Brain microvascular endothelial cell (primary cell): Measurements from ENCODE around the gene PAM16.

Source experiments
- DNase-seq: peaks from one replicate; pipeline ENCODE4 v3.0.0-alpha.2; 2020
- H3K27ac ChIP-seq: fragments of 250-450 bp; sonication (Bioruptor Pico); 2 replicates; pipeline ENCODE4 v1.5.1; 2020; ENCODE audit warnings: mild to moderate bottlenecking, moderate library complexity
- H3K27me3 ChIP-seq: fragments of 250-450 bp; sonication (Bioruptor Pico); replicated peaks from 2 replicates; pipeline ENCODE4 v1.5.1; 2020; ENCODE audit warnings: mild to moderate bottlenecking
- H3K36me3 ChIP-seq: fragments of 250-450 bp; sonication (Bioruptor Pico); replicated peaks from 2 replicates; pipeline ENCODE4 v1.5.1; 2020; ENCODE audit warnings: mild to moderate bottlenecking
- H3K4me3 ChIP-seq: 2 replicates; pipeline ENCODE4 v1.5.1; 2011; ENCODE audit warnings: low read depth, mild to moderate bottlenecking, control low read depth, low read length, moderate library complexity
- CTCF ChIP-seq: IDR thresholded peaks from 2 replicates; pipeline ENCODE4 v1.5.1; 2011; ENCODE audit warnings: low read depth, mild to moderate bottlenecking, moderate library complexity, low read length, control low read depth, inconsistent platforms; ENCODE audit errors: missing control alignments
- in situ Hi-C: cut with HindIII; loops from 2 replicates; pipeline ENCODE4 v1.10.0; 2017; ENCODE audit warnings: low sequenced_read_pairs, low pct_ligation_motif_present

Gene PAM16

GRCh38 chr16:4332083-4332482, 19.0 kb downstream of the PAM16 start:
- DNase-seq: no peak
- Histone ChIP-seq H3K27me3 (no peaks in the 10 kb centered on the region), H3K4me3 (no peak overlapping the region), H3K36me3 (peaks cover 9% of the 10 kb centered on the region), H3K27ac (no peak overlapping the region)
- in situ Hi-C loops: no loop called here
- TF ChIP-seq CTCF: no peak

- H3K27me3 ChIP-seq: no peaks in the 10 kb centered on the region
- H3K27ac ChIP-seq: no peak overlapping the region
- peaks cover 8% of the 10 kb centered on the region for H3K36me3 ChIP-seq
- H3K4me3 ChIP-seq: no peak overlapping the region
- no peak for DNase-seq
- in situ Hi-C loops: no loop called here
- TF ChIP-seq CTCF: peak; percentile 99
These were observed 20.7 kb downstream of the PAM16 start for GRCh38 chr16:4330277-4330874.

- H3K27me3 ChIP-seq: no peaks in the 10 kb centered on the region
These were observed 22.0 kb downstream of the PAM16 start for GRCh38 chr16:4328782-4329775.

GRCh38 chr16:4328046-4328781, 22.9 kb downstream of the PAM16 start:
- DNase-seq: no peak
- no peaks in the 10 kb centered on the region for H3K27me3 ChIP-seq
- peak overlapping the region; percentile 56 for H3K4me3 ChIP-seq
- no peak overlapping the region for H3K27ac ChIP-seq
- no peaks in the 10 kb centered on the region for H3K36me3 ChIP-seq
- peak; percentile 85 for TF ChIP-seq CTCF
- in situ Hi-C loops: no loop called here

More at GRCh38 chr16:4328782-4329775, 22.0 kb downstream of the PAM16 start:
- DNase-seq: no peak
- Histone ChIP-seq H3K4me3 (no peak overlapping the region), H3K27ac (no peak overlapping the region), H3K36me3 (no peaks in the 10 kb centered on the region)
- no peak for TF ChIP-seq CTCF
- in situ Hi-C loops: no loop called here

DNA sequence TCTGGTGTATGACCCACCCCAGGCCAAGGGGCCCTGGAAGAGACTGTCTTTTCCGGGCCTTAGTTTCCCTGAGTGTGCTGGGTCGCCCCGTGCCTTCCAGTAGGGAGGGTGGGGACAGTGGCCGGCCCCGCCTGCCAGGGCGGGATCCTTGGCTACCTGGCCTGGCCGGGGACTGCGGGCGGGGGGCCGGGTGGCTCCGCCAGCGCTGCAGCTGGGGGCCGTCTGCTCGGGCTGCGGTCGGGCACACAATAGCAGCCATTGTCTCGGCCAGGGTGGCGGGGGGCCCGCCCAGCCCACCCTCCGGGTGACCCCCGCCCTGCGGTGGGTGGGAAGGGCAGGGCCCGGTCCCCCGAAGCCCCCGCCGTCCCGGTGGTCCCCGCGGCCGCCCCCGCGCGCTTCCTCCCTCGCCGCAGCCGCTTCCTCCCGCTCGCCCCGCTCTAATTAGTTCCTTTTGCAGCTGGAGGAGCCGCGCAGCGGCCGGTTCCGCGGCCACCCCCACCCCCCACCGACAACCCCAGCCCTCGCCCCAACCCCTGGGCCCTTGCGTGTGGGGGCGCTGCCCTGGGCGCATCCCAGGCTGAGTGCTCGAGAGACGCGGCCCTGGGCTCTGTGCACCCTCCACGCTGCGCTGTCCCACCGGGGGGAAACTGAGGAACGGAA, 23.6 kb downstream of the PAM16 start:
- no peak for DNase-seq
- peak overlapping the region; percentile 56 for H3K4me3 ChIP-seq
- H3K27me3 ChIP-seq: no peaks in the 10 kb centered on the region
- TF ChIP-seq CTCF: no peak
- H3K36me3 ChIP-seq: no peaks in the 10 kb centered on the region
- in situ Hi-C loops: no loop called here
- H3K27ac ChIP-seq: no peak overlapping the region
